HEK293 (cell line): ENCODE measurements around the gene EDN1.

Experiments
- CTCF ChIA-PET: fragments of 350-600 bp; formaldehyde crosslinking; extraction: SDS; loops from one replicate; lab custom pipeline; 2021; ENCODE audit warnings: antibody characterized with exemption; lab: Yijun Ruan, JAX
- POLR2A ChIA-PET: fragments of 300-600 bp; formaldehyde crosslinking; extraction: SDS; loops from one replicate; lab custom pipeline; 2020; ENCODE audit warnings: antibody characterized with exemption, inconsistent platforms; lab: Yijun Ruan, JAX
- H3K27ac ChIP-seq: fragments of 200-500 bp; sonication (Bioruptor generic); 2 replicates; pipeline ENCODE4 v1.5.1; 2014; ENCODE audit warnings: low read depth, low read length, control low read depth, inconsistent platforms; ENCODE audit errors: extremely low read depth
- H3K36me3 ChIP-seq, 2 experiments: fragments of 200-500 bp in 1 of 2; sonication (Bioruptor generic) in 1 of 2; 1 replicate in 1 of 2; 2 replicates in 1 of 2; pipeline ENCODE4 v1.5.1; 2014 to 2017; ENCODE audit warnings: inconsistent platforms in 2 of 2, low read length in 2 of 2; ENCODE audit not compliant: control insufficient read depth in 2 of 2, insufficient read depth in 1 of 2
- H3K4me1 ChIP-seq: fragments of 200-500 bp; sonication (Bioruptor generic); 2 replicates; pipeline ENCODE4 v1.5.1; 2014; ENCODE audit warnings: mild to moderate bottlenecking, low read length, inconsistent platforms; ENCODE audit not compliant: control insufficient read depth, insufficient read depth
- H3K4me3 ChIP-seq: 2 replicates; pipeline ENCODE4 v1.5.1; 2011; ENCODE audit warnings: low read depth, mild to moderate bottlenecking, control low read depth, low read length, moderate library complexity
- H3K9me3 ChIP-seq: fragments of 200-500 bp; sonication (Bioruptor generic); 2 replicates; pipeline ENCODE4 v1.5.1; 2014; ENCODE audit warnings: low read depth, low read length, inconsistent platforms; ENCODE audit not compliant: control insufficient read depth, insufficient read depth
- GLIS2 ChIP-seq: fragments of 450-650 bp; formaldehyde crosslinking; IDR thresholded peaks from 2 replicates; pipeline ENCODE4 v1.5.1; 2016; ENCODE audit warnings: missing biosample characterization, missing genetic modification characterization
- PRDM6 ChIP-seq: fragments of 450-650 bp; formaldehyde crosslinking; IDR thresholded peaks from 2 replicates; pipeline ENCODE4 v1.5.1; 2017; ENCODE audit warnings: missing biosample characterization, missing genetic modification characterization
- TSHZ1 ChIP-seq: fragments of 450-650 bp; formaldehyde crosslinking; IDR thresholded peaks from 2 replicates; pipeline ENCODE4 v1.5.1; 2016; ENCODE audit warnings: missing biosample characterization, missing genetic modification characterization, borderline replicate concordance
- WT1 ChIP-seq: fragments of 450-650 bp; formaldehyde crosslinking; IDR thresholded peaks from 2 replicates; pipeline ENCODE4 v1.5.1; 2016; ENCODE audit warnings: missing biosample characterization, missing genetic modification characterization
- ZEB2 ChIP-seq: fragments of 450-650 bp; formaldehyde crosslinking; IDR thresholded peaks from 2 replicates; pipeline ENCODE4 v1.5.1; 2016; ENCODE audit warnings: missing biosample characterization, missing genetic modification characterization
- ZNF132 ChIP-seq: fragments of 450-650 bp; formaldehyde crosslinking; IDR thresholded peaks from 2 replicates; pipeline ENCODE4 v1.5.1; 2017; ENCODE audit warnings: missing biosample characterization, missing genetic modification characterization, borderline replicate concordance
- ZNF23 ChIP-seq: fragments of 450-650 bp; formaldehyde crosslinking; IDR thresholded peaks from 2 replicates; pipeline ENCODE4 v1.5.1; 2016; ENCODE audit warnings: missing biosample characterization, missing genetic modification characterization, borderline replicate concordance
- ZNF26 ChIP-seq: fragments of 450-650 bp; formaldehyde crosslinking; IDR thresholded peaks from 2 replicates; pipeline ENCODE4 v1.5.1; 2016; ENCODE audit warnings: missing biosample characterization, missing genetic modification characterization
- ZNF280D ChIP-seq: fragments of 450-650 bp; formaldehyde crosslinking; IDR thresholded peaks from 2 replicates; pipeline ENCODE4 v1.5.1; 2016; ENCODE audit warnings: missing biosample characterization, missing genetic modification characterization
- ZNF521 ChIP-seq: fragments of 450-650 bp; formaldehyde crosslinking; IDR thresholded peaks from 2 replicates; pipeline ENCODE4 v1.5.1; 2017; ENCODE audit warnings: missing biosample characterization, mild to moderate bottlenecking, missing genetic modification characterization
- ZNF600 ChIP-seq: fragments of 450-650 bp; formaldehyde crosslinking; IDR thresholded peaks from 2 replicates; pipeline ENCODE4 v1.5.1; 2016; ENCODE audit warnings: missing biosample characterization, missing genetic modification characterization
- ZNF768 ChIP-seq: fragments of 450-650 bp; formaldehyde crosslinking; IDR thresholded peaks from 2 replicates; pipeline ENCODE4 v1.5.1; 2018; ENCODE audit warnings: missing biosample characterization, mild to moderate bottlenecking, missing genetic modification characterization
- ZSCAN23 ChIP-seq: fragments of 450-650 bp; formaldehyde crosslinking; IDR thresholded peaks from 2 replicates; pipeline ENCODE4 v1.5.1; 2016; ENCODE audit warnings: missing biosample characterization, missing genetic modification characterization
- TF ChIP-seq, protein P1 (sequence below): fragments of 450-650 bp; formaldehyde crosslinking; IDR thresholded peaks from 2 replicates; pipeline ENCODE4 v1.5.1; 2016; ENCODE audit warnings: missing biosample characterization, missing genetic modification characterization
- TF ChIP-seq, protein P2 (sequence below): fragments of 450-650 bp; formaldehyde crosslinking; IDR thresholded peaks from 2 replicates; pipeline ENCODE4 v1.5.1; 2016; ENCODE audit warnings: missing biosample characterization, missing genetic modification characterization, low read depth

Gene EDN1

DNA sequence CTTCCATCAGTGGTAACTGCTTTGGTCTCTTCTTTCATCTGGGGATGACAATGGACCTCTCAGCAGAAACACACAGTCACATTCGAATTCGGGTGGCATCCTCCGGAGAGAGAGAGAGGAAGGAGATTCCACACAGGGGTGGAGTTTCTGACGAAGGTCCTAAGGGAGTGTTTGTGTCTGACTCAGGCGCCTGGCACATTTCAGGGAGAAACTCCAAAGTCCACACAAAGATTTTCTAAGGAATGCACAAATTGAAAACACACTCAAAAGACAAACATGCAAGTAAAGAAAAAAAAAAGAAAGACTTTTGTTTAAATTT lies 6.1 kb downstream of the EDN1 start:
- TF ChIP-seq, protein P1, sequence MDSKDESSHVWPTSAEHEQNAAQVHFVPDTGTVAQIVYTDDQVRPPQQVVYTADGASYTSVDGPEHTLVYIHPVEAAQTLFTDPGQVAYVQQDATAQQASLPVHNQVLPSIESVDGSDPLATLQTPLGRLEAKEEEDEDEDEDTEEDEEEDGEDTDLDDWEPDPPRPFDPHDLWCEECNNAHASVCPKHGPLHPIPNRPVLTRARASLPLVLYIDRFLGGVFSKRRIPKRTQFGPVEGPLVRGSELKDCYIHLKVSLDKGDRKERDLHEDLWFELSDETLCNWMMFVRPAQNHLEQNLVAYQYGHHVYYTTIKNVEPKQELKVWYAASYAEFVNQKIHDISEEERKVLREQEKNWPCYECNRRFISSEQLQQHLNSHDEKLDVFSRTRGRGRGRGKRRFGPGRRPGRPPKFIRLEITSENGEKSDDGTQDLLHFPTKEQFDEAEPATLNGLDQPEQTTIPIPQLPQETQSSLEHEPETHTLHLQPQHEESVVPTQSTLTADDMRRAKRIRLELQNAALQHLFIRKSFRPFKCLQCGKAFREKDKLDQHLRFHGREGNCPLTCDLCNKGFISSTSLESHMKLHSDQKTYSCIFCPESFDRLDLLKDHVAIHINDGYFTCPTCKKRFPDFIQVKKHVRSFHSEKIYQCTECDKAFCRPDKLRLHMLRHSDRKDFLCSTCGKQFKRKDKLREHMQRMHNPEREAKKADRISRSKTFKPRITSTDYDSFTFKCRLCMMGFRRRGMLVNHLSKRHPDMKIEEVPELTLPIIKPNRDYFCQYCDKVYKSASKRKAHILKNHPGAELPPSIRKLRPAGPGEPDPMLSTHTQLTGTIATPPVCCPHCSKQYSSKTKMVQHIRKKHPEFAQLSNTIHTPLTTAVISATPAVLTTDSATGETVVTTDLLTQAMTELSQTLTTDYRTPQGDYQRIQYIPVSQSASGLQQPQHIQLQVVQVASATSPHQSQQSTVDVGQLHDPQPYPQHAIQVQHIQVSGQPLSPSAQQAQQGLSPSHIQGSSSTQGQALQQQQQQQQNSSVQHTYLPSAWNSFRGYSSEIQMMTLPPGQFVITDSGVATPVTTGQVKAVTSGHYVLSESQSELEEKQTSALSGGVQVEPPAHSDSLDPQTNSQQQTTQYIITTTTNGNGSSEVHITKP (tag by site-specific recombination), result no peak
- no peak for TF ChIP-seq ZNF768 (tag by site-specific recombination)
- no peak for TF ChIP-seq WT1 (tag by site-specific recombination)
- no peak for TF ChIP-seq GLIS2
- no peak for TF ChIP-seq ZNF26 (tag by site-specific recombination)
- TF ChIP-seq, protein P2, sequence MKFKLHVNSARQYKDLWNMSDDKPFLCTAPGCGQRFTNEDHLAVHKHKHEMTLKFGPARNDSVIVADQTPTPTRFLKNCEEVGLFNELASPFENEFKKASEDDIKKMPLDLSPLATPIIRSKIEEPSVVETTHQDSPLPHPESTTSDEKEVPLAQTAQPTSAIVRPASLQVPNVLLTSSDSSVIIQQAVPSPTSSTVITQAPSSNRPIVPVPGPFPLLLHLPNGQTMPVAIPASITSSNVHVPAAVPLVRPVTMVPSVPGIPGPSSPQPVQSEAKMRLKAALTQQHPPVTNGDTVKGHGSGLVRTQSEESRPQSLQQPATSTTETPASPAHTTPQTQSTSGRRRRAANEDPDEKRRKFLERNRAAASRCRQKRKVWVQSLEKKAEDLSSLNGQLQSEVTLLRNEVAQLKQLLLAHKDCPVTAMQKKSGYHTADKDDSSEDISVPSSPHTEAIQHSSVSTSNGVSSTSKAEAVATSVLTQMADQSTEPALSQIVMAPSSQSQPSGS (tag by site-specific recombination), result no peak
- TF ChIP-seq PRDM6 (tag by site-specific recombination), result no peak
- TF ChIP-seq ZNF280D (tag by site-specific recombination), result no peak
- no peak for TF ChIP-seq ZNF23
- TF ChIP-seq ZEB2, result no peak
- TF ChIP-seq ZNF600, result no peak
- ChIA-PET POLR2A (no interaction called here), CTCF (interaction anchor here (1.4 kb wide), 1 partner anchor 187 kb away, joined by 5 read pairs; no protein-coding TSS in a partner anchor)
- Histone ChIP-seq H3K4me3 (no peak overlapping the region), H3K36me3 (no peaks in the 10 kb centered on the region), H3K4me1 (peaks cover 2% of the 10 kb centered on the region; the same call in 1 of the 2 replicates), H3K9me3 (no peaks in the 10 kb centered on the region), H3K27ac (no peak overlapping the region)

- Histone ChIP-seq H3K4me1 (no peaks in the 10 kb centered on the region), H3K9me3 (no peaks in the 10 kb centered on the region), H3K27ac (no peak overlapping the region), H3K36me3 (no peaks in the 10 kb centered on the region), H3K4me3 (no peak overlapping the region)
- TF ChIP-seq ZNF521, result no peak
- no peak for TF ChIP-seq ZSCAN23 (tag by site-specific recombination)
- no peak for TF ChIP-seq TSHZ1 (tag by site-specific recombination)
- TF ChIP-seq ZNF132, result no peak
- ChIA-PET POLR2A (no interaction called here), CTCF (interaction anchor here (1.1 to 2.7 kb wide), 3 partner anchors 16 to 306 kb away, joined by 3 to 14 read pairs (median 5); no protein-coding TSS in a partner anchor)
Measured at GRCh38 chr6:12296604-12297003, 6.4 kb downstream of the EDN1 start.
